Measurements from ENCODE around the gene SEPHS2. TPM values are rescaled to one million over a fixed set of nuclear protein-coding genes. Genes with fewer than 3 reads are reported as not detected.
A peak's percentile ranks its signal among the peaks of the same experiment; 100 is the strongest.

The SEPHS2 gene
- total RNA-seq, 1 donor from 2014 or later: 30.5 TPM

GRCh38 chr16:30443631-30444030 is 2.0 kb downstream of the SEPHS2 start:
- Mint-ChIP-seq H3K27ac (ENCODE audit: unreplicated experiment) (no peak overlapping the region), H3K4me1 (peaks cover 31% of the 10 kb centered on the region), H3K27me3 (ENCODE audit: low read depth) (peaks cover 2% of the 10 kb centered on the region), H3K9me3 (no peaks in the 10 kb centered on the region), H3K4me3 (peak overlapping the region; percentile 94), H3K36me3 (ENCODE audit: low read depth) (peaks cover 15% of the 10 kb centered on the region)
- DNase-seq (ENCODE audit: low read depth, low spot score): no peak
- TF ChIP-seq, protein P1, sequence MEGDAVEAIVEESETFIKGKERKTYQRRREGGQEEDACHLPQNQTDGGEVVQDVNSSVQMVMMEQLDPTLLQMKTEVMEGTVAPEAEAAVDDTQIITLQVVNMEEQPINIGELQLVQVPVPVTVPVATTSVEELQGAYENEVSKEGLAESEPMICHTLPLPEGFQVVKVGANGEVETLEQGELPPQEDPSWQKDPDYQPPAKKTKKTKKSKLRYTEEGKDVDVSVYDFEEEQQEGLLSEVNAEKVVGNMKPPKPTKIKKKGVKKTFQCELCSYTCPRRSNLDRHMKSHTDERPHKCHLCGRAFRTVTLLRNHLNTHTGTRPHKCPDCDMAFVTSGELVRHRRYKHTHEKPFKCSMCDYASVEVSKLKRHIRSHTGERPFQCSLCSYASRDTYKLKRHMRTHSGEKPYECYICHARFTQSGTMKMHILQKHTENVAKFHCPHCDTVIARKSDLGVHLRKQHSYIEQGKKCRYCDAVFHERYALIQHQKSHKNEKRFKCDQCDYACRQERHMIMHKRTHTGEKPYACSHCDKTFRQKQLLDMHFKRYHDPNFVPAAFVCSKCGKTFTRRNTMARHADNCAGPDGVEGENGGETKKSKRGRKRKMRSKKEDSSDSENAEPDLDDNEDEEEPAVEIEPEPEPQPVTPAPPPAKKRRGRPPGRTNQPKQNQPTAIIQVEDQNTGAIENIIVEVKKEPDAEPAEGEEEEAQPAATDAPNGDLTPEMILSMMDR (conservative IDR thresholded peaks at IDR 0.05): no peak

DNA sequence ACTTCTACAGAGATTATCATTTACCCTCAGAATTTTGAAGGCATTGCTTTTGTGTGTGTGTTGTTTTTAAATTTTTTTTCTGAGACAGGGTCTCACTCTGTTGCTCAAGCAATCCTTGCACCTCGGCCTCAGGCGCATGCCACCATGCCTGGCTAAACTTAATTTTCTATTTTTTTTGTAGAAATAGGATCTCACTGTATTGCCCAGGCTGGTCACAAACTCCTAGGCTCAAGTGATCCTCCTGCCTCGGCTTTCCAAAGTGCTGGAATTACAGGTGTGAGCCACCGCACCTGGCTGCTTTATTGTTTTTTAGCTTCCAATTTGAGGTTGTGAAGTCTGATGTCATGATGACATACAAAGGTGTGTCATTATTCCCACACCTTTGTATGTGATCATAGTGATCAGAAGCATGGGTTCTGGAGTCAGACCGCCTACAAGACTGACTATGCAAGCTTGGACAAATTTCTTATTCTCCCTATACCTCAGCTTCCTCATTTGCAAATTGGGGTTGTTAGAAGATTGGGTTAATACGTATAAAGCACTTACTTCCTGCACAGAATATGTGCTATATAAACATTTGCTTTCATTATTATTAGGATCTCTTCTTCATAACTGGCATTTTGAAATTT is 5.8 kb downstream of the SEPHS2 start:
- TF ChIP-seq, protein P1 (conservative IDR thresholded peaks at IDR 0.05): no peak
- H3K27me3 Mint-ChIP-seq (ENCODE audit: low read depth): peaks cover 5% of the 10 kb centered on the region
- H3K4me1 Mint-ChIP-seq: peaks cover 18% of the 10 kb centered on the region
- H3K36me3 Mint-ChIP-seq (ENCODE audit: low read depth): peaks cover 13% of the 10 kb centered on the region
- no peak overlapping the region for H3K4me3 Mint-ChIP-seq
- no peak for DNase-seq (ENCODE audit: low read depth, low spot score)
- no peaks in the 10 kb centered on the region for H3K9me3 Mint-ChIP-seq
- H3K27ac Mint-ChIP-seq (ENCODE audit: unreplicated experiment): no peak overlapping the region

DNA sequence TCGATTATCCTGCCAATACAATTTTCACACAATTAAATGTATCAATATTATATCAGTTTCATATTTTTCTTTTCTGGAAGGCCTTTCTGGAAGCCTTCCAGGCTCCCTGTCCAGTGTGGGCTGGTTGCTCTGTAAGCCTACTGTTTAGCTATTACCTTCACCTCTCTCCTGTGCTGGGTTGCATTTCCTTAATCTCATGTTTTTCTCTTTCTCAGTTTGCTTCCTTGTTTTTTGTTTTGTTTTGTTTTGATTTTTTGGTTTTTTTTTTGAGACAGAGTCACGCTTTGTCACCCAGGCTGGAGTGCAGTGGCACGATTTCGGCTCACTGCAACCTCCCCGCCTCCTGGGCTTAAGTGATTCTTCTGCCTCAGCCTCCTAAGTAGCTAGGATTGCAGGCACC is 6.8 kb downstream of the SEPHS2 start:
- H3K27ac Mint-ChIP-seq (ENCODE audit: unreplicated experiment): no peak overlapping the region
- H3K4me1 Mint-ChIP-seq: peaks cover 9% of the 10 kb centered on the region
- peaks cover 8% of the 10 kb centered on the region for H3K36me3 Mint-ChIP-seq (ENCODE audit: low read depth)
- peaks cover 8% of the 10 kb centered on the region for H3K27me3 Mint-ChIP-seq (ENCODE audit: low read depth)
- DNase-seq (ENCODE audit: low read depth, low spot score): no peak
- H3K9me3 Mint-ChIP-seq: no peaks in the 10 kb centered on the region
- TF ChIP-seq, protein P1 (conservative IDR thresholded peaks at IDR 0.05): no peak
- H3K4me3 Mint-ChIP-seq: no peak overlapping the region

- no peak for DNase-seq (ENCODE audit: low read depth, low spot score)
- Mint-ChIP-seq H3K27me3 (ENCODE audit: low read depth) (peaks cover 8% of the 10 kb centered on the region), H3K9me3 (no peaks in the 10 kb centered on the region)
These were observed 8.1 kb downstream of the SEPHS2 start for GRCh38 chr16:30437511-30438046.

DNA sequence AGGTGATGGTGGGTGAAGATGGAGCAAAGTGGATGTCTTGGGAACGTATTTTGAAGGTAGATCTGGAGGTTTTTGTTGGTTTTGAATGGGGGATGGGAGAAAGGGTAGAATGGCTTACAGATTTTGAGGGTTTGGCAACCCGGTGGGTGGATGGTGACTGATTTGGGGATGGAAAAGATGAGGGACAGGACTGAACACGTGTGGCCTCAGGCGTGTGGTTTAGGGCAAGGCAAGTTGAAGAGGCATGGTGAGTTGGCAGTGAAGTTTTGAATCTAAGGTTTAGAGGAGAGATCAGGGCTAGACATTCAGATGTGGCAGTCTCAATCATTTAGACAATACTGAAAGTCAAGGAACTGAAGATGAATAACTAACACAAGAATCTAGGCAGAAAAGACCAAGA is 10.8 kb downstream of the SEPHS2 start:
- H3K9me3 Mint-ChIP-seq: no peaks in the 10 kb centered on the region
- no peaks in the 10 kb centered on the region for H3K4me1 Mint-ChIP-seq
- H3K36me3 Mint-ChIP-seq (ENCODE audit: low read depth): no peaks in the 10 kb centered on the region
- TF ChIP-seq, protein P1 (conservative IDR thresholded peaks at IDR 0.05): no peak
- H3K27ac Mint-ChIP-seq (ENCODE audit: unreplicated experiment): no peak overlapping the region
- H3K27me3 Mint-ChIP-seq (ENCODE audit: low read depth): peaks cover 6% of the 10 kb centered on the region
- no peak for DNase-seq (ENCODE audit: low read depth, low spot score)
- no peak overlapping the region for H3K4me3 Mint-ChIP-seq

More at GRCh38 chr16:30437511-30438046, 8.1 kb downstream of the SEPHS2 start:
- Mint-ChIP-seq H3K4me3 (no peak overlapping the region), H3K27ac (ENCODE audit: unreplicated experiment) (no peak overlapping the region), H3K4me1 (no peaks in the 10 kb centered on the region), H3K36me3 (ENCODE audit: low read depth) (no peaks in the 10 kb centered on the region)
- TF ChIP-seq, protein P1 (conservative IDR thresholded peaks at IDR 0.05): no peak
